Stimulated activated naive CD4-positive, alpha-beta T cell (primary cell): ENCODE measurements around the gene UGP2.
"Not testable (repeated sequence)": the region's sequence is repeated elsewhere in the genome, so short reads cannot be mapped to it uniquely, and the experiment has no call there.

Experiments
- DNase-seq, 6 experiments: peaks; one replicate each; lab custom pipeline; 2025; lab: John Stamatoyannopoulos, UW

The UGP2 gene

GRCh38 chr2:63840081-63840784, 1.5 kb upstream of the UGP2 start:
- no peak for DNase-seq

DNA sequence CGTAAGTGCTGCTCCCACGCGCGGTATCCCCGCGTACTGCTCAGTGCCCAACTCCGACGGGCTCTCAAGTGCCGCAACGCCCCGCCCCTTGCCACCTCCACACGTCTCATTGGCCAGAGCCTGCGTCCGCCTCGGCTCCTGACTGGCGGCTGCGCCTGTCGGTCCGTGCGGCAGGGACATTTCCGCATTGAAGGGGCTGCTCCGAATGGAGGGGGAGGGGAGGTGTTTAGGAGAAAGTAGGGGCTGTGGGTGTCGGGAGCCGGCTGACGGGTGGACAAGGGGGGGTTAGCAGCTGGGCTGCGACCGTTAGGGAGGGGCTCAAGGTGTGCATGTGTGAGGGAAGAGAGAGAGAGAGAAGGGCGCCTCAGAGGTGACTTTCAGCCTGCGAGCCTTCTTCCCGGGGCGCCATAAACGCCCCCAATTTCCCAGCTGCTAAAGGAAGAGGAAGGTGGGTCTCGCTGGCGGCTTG, 877 bp upstream of the UGP2 start:
- peak; percentile 93 to 97 (median 96) for DNase-seq

- DNase-seq = peak in 1 of 6 experiments; percentile 69
Observed at GRCh38 chr2:63842149-63843061, 709 bp downstream of the UGP2 start.

DNA sequence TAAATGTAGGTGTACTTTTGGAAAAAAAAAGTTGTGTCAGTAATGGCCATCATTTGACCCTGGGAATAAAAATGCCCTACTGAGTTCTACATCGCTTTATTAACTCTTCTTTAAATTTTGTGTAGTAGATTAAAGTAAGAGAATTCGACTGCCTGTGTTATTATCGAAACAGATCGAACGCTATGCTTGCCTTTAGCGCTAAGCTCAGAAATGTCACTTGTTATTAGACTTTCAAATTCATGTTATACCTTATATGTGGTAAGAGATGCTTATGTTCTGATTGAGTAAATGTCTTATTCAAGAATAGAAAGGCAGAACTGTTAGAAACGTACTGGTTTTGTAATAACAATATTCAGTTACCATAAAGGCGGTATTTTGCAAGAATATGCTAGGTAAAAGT, 1.4 kb downstream of the UGP2 start:
- DNase-seq = no peak

DNA sequence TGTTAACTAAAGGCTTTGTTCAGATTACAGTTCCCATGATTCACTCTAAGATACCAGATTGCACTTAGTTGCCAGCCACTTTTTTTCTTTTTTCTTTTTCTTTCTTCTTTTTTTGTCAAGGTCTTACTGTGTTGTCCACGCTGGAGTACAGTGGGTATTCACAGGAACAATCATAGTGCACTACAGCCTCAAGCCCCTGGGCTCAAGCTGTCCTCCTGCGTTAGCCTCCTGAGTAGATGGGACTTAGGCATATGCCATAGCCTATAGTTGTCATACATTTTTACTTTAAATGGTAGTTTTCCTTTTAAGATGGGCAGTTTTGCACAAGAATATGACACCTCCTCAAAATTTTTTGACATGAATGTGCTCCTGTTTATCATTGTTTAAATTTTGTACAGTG, 2.1 kb downstream of the UGP2 start:
- DNase-seq = no peak

DNA sequence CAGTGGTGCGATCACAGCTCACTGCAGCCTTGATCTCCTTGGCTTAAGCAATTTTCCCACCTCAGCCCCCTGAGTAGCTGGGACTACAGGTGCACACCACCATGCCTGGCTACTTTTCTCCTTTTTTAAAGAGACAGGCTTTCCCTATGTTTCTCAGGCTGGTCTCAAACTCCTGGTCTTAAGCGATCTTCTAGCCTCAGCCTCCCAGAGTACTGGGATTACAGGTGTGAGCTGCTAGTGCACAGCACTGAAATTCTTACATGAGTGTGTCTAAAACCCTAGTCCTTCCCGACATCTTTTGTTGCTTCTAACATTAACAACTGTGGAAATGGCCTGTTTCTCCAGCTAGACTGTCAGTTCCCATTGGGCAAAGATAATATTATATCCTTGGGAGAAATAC, 2.9 kb downstream of the UGP2 start:
- no peak for DNase-seq

DNA sequence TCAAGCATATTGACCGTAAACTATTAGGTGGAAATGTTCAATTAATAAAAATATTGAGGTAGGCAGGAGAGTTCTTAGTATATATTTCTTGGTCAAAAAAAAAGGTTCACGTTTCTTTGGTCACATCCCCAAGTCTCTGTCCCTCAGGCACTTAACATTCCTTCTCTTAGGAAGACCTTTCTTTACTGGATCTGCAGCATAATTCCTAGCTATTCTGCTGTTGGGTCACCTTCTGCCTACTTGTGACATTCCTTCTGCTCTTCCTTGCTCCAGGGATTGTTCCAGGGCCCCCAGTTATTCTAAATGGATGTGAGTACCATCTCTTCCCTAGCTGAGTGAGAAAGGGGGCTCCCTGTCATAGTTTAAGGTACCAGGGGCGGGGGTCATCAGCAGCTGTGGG, 4.2 kb downstream of the UGP2 start:
- no peak for DNase-seq

GRCh38 chr2:63846487-63846886, 4.8 kb downstream of the UGP2 start:
- DNase-seq = no peak

GRCh38 chr2:63847571-63847970, 5.9 kb downstream of the UGP2 start:
- not testable (repeated sequence) for DNase-seq

DNA sequence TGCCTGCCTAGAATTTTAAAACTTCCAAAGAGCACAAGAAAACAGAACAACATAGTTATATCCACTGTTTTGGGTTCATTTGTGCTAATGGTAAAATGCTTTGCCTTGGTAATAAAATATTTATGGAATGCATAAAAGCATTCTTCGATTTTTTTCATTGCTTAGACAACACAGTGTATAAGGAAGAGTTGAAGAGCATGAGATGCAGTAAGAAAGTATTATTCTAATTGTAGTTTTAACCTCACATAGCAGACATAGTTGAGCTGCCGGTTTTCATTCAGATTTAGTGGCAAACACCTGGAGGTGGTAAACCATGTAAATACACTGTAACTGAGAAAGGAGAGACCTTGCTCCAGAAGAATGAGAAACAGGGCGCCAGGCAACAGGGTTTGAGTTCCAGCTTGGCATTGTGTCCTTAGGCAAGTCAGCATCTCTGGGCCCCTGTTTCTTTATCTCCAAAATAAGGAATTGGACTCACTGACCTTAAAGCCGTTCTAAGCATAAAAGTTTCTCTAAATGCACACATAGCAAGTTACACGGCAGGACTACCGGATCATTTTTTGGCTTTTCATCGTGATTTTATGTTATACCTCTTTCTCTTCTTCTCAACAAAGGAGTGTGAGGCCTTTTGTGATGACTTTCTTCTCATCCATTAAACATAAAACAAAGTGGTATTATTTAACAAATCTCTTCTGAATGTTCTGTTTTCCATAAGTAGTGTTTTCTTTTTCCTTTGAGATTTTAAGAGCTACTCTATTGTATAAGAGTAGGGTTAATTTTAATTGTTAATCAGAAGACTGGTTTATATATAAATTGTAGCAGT, 7.9 kb downstream of the UGP2 start:
- DNase-seq = no peak

DNA sequence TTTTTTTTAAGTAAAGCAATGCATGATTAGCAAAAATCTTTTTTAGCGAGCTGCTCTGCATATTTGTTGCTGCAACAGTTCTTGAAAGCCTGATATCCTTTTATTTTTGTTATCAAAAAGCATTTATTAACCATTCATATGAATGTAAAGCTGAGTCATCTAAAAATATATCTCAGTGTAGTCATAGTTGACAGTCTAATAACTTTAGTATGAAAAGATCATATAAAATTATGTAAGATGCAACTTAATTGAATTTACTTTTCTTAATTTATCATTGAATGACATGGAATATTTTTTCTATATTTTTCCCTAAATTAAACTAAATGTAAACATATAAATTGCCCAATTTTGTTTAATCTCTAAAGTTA, 8.5 kb downstream of the UGP2 start:
- no peak for DNase-seq

GRCh38 chr2:63850649-63851048, 9.0 kb downstream of the UGP2 start:
- DNase-seq = no peak

DNA sequence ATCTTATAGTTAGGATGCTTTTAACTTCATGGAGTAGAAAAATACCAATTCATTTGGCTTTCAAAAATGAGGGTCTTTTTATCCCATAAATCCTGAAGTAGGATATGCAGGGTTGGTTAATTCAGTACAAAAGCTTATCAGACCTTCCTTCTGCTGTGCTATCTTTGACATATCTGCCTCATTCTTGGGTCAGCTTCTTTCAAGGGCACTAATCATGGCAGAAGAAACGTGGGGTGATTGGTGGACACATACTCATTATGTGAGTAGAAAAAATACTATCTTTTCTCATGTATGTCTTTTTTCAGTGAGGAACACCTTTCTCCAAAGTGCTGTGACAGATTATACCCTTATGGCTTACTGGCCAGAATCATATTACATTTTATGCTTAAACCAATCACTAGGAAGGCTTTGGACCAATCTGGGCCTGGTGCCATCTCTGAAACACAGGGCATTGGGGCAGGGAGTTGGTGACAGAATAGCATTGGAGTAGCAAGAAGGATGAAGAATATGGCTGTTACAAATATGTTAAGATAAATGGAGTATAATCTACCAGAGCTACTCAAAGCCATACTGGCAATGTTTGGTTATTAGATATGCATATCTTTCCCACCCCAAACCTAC, 10.1 kb downstream of the UGP2 start:
- no peak for DNase-seq

DNA sequence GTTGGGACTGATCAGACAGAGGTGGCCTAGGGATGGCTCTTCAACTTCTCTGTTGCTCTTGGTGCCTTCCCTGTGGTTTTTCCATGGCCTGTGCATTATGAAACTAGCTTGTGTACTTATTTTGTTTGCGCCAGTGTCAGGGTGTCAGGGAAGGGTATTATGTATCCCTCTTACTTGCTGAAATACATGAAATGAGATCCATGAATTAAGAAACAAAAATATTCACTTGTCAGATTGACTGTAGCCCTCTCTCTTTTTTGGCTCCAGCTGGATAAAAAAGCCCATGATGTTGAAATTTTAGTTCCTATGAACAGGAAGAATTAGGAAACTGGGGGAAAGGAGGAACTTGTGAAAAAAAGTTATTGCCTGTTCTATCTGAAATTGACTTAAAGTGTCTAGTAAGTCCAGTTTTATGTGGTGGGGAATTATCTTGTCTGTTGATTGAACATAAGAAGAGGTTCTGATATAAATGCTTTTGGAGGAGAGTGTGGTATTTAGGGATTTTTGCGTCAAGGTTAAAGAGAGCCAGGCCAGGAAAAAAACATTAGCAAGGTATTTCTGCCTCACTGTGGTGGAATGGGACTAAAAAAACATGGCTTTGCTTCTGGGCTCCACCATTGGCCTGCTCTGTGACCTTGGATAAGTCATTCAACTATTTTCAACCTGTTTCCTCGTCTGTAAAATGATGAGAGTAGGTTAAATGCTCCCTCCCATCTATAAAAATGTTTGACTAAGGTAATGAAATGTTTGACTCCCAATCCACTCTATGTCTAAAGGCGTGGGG, 12.0 kb downstream of the UGP2 start:
- DNase-seq = no peak

- no peak for DNase-seq
Observed at GRCh38 chr2:63855418-63856302, 14.0 kb downstream of the UGP2 start.

DNA sequence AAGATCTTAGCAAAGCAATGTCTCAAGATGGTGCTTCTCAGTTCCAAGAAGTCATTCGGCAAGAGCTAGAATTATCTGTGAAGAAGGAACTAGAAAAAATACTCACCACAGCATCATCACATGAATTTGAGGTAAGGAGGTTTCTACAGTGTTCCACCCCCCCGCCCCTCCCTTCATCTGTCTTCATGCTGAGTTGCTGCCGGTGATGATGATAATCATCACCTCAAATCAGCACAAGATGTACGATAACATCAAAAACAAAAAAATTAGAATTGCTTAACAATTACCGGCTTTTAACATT, 14.6 kb downstream of the UGP2 start:
- peak; percentile 42 to 84 (median 73) for DNase-seq

GRCh38 chr2:63858291-63858690, 16.6 kb downstream of the UGP2 start:
- no peak for DNase-seq

DNA sequence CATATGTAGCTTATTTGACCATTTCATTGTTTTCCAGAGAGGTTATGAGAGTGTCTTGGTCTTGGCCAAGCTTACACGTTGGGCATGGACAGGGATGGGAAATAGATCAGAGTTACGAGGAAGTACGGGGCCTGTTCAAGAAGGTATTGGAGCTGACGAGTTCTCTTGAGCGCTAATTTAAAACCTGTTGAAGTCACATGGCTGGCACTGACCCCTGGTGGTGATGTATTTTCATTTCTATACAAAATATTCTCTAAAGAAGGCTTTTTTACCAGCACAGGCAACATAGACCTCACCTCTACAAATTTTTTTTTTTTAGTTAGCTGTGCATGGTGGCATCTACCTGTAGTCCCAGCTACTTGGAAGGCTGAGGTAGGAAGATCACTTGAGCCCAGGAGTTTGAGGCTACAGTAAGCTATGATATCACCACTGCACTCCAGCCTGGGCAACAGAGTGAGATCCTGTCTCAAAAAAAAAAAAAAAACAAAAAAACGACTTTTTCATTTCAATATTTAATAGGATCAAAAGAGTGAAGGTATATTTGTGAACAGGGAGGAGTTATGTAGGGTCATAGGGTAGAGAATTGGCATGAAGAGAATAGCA, 19.6 kb downstream of the UGP2 start:
- DNase-seq = peak; percentile 22 to 77 (median 58)

GRCh38 chr2:63862806-63863205, 21.1 kb downstream of the UGP2 start:
- no peak for DNase-seq

DNA sequence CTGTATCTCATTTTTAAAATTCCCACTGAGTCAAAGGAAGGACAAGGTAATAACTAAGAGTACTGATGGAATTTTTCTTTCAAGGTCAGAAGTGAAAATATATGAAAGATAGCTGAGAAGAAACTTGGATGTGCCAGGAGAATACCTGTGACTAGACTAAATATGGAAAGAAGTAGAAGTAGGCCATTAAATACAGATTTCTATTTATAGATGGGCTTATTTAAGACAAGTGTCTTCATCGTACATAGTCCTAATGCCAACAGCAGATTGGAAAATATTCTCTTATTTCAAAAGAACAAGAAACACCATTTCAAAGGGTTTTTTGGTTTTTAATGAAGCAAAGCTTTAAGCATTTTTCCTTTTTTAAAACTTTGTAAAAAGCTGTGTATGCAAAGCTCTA, 22.0 kb downstream of the UGP2 start:
- DNase-seq = no peak
